HG03565 (cell line): Measurements from ENCODE around the gene EDEM3.

Source experiments
- ATAC-seq: cut with Tn5 transposase; IDR thresholded peaks from one replicate; pipeline ENCODE4 v1.9.1; 2021; ENCODE audit warnings: mild to moderate bottlenecking, moderate library complexity; ENCODE audit not compliant: unreplicated experiment

EDEM3 gene

GRCh38 chr1:184743062-184743756 lies 11.4 kb downstream of the EDEM3 start:
- ATAC-seq: peak; percentile 65

DNA sequence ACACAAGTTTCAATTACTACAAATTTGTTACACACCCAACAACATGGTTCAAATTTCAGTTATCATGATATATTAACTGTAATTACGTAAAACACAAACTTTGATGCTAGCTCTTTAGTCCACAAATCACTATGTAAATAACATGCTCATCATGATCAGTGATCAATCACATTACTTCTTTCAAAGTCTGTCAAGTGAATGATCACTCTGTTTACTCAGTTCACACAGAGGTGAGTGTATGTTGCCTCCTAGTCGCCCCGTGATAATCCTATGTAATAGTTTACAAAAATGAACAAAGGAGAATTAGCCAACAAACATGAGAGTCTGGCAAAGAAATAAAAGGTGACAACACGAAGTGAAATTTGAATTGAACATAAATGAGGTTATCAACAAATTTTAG lies 14.3 kb downstream of the EDEM3 start:
- no peak for ATAC-seq

DNA sequence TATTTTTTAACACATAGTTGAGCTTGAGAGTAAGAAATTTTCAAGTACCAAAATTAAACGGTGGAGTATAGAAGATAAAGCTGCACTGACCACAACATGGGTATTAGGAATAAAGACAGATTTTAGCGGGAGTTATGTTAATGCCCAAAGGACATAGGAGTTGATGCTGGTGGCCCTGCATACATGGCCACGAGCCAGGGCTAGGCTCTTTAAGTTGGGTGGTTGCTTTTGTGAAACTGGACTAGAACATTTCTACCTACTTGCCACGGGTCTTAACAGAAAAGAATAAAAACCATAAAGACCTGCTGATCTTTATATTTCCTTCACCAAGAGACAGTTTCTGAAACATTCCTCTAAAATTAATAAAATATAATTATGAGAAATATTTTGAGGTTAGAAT lies 14.9 kb downstream of the EDEM3 start:
- ATAC-seq: no peak

DNA sequence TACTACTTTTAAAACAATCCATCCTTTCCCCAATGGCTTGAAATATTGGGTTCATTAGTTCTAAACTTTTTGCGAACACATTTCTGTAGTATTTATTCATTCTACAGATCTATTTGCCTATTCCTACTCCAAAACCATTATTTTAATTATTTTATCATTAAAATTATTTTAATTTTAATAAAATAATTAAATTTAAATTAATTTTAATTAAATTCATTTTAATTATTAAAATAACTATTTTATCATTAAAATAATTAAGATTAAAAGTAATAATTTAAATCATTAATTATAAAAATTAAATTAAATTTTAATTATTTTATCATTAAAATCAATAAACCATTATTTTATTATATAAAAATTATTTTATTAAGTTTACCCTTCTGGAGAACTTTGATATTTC lies 15.6 kb downstream of the EDEM3 start:
- ATAC-seq: no peak

GRCh38 chr1:184734980-184735379 lies 19.7 kb downstream of the EDEM3 start:
- ATAC-seq: peak; percentile 74

GRCh38 chr1:184724843-184725242 lies 29.8 kb downstream of the EDEM3 start:
- no peak for ATAC-seq

GRCh38 chr1:184716158-184716557 lies 38.5 kb downstream of the EDEM3 start:
- ATAC-seq: no peak

GRCh38 chr1:184709418-184709817 lies 45.2 kb downstream of the EDEM3 start:
- no peak for ATAC-seq

DNA sequence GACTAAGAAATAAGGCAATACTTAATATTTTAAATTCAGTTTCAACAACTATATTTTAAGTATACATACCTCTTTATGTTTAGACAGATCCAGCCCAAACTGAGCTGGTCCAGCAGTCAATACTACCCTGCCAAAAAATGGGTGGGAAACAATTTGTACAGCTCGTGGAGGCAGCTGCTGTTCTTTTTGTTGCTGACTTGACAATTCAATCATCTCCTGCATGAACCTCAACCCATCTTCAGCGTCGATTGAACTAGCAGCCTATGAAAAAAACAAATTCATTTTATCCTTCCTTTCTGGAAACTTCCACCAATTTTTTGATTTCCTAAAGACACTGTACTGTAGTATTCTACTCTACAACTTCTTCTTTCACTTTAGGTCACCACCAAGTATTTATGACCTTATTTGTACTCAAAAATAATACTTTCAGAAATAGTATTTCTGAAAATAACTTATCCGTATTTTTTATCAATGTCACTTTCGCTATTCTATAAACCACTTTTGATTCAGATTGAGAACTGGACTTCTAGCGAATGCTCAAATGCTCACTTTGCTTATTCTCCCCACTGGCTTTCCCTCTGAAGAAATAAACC lies 46.5 kb downstream of the EDEM3 start:
- peak; percentile 45 for ATAC-seq

DNA sequence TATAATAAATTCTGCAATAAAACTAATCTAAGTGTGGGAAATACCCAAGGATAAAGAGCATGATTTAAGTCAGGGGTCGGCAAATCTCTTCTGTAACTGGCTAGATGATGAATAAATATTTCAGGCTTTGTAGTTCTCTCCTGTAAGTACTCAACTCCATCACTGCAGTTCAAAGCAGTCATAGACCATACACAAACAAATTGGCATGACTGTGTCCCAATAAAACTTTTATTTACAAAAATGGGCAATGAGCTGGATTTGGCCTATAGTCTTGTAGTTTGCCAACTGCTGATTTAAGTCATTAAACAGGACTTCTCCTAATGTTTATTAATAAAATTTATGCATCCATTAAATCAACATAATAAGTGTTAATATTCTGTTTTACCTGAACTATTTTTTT lies 49.4 kb downstream of the EDEM3 start:
- no peak for ATAC-seq

GRCh38 chr1:184701816-184702215 lies 52.8 kb downstream of the EDEM3 start:
- ATAC-seq: no peak

GRCh38 chr1:184698969-184699368 lies 55.7 kb downstream of the EDEM3 start:
- ATAC-seq: no peak

- no peak for ATAC-seq
These were observed 56.6 kb downstream of the EDEM3 start for GRCh38 chr1:184698016-184698415.

GRCh38 chr1:184696403-184696802 lies 58.3 kb downstream of the EDEM3 start:
- no peak for ATAC-seq

GRCh38 chr1:184695023-184695422 lies 59.6 kb downstream of the EDEM3 start:
- ATAC-seq: no peak

DNA sequence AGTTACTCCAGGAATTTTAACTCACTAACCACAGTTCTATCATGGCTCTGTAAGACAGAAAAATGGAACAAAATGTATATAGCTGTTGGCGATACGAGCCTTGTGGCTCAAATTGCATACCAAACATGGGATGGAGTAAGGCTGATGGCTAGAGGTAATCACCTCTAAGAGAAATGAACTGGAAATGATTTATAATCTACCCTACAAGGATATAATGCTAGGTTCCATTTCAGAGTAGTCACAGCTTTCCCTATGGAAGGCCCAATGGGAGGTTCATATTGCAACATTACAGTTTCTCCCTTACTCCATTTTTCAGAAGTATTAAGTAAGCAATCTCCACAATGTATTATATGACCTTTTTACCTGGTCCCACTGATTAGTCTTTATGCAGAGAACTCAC lies 61.6 kb downstream of the EDEM3 start:
- no peak for ATAC-seq

GRCh38 chr1:184691719-184692324 lies 62.8 kb downstream of the EDEM3 start:
- ATAC-seq: no peak

DNA sequence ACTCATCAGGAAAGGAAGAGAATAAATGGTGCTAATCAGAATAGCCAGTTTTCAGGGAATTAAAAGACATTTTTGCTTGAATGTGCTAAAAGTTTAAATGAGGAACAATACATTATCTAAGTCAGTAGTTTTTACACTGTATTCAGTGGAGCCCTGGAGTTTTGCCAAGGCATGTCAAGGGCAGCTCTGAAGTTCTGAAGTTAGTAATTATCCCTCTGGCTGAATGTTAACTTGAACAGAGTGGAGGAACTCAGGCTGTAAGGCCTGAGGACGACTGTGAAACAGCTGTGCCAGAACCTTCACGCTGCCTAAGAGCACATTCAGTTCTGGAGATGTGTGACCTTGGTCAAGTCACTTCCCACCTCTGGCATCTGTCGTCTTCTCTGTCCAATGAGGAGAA lies 68.1 kb downstream of the EDEM3 start:
- no peak for ATAC-seq

DNA sequence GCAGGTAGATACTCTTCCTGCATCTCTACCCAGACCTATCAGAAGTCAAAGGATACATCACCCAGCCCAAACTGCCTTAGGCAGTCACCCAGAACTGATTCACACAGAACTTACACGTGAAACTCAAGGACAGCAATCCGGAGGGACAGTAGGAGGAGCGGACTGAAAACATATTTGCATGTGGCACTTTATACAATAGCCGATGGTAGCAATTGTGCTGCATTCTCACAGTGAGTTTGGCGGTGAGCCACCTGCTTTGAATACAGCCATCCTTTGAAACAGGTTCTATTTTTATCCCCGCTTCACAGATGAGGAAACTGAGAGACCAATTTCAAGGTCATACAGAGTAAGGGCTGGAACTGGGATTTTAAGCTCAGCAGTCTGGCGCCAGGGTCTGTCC lies 69.5 kb downstream of the EDEM3 start:
- ATAC-seq: peak; percentile 82

DNA sequence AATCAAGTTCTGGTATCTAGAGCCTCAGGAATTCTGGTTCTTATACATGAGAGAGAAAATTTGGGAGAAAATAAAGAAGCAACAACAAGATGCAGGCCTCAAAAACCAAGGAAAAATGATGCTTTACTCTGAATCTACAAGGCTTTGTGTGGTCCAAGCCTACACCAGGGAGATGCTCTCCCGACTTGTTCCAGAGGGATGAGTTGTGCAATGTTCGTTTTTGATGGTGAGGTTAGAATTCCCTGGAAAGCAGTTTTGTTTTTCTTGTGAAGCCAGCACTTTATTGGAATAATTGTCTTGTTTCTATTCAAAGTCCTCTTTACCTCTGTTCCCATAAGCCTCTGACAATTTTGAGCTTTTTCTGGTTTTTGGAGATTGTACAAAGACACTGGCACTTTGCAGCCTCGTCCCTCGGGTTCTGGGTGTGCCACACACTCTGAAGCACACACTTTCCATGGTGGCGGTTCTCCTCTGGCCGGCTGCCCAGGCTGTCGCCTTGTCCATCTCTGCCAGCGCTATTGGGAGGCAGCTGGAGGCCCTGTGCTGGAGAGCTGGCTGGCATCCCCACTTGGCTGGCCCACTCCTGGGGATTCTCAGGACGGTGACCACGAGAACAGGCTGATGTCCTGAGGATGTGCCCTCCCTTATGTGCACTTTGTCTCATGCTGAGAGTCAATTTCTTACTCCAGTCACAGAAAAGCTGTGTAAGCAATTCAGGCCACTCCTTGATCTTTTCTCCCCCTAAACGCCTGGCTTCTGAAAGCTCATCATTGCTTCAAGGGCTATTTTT lies 70.2 kb downstream of the EDEM3 start:
- no peak for ATAC-seq

GRCh38 chr1:184682956-184683355 lies 71.7 kb downstream of the EDEM3 start:
- no peak for ATAC-seq
